Transverse colon (tissue), 4 donors: ENCODE measurements around the gene HOXB6.

Experiments used
- POLR2A ChIP-seq: fragments of 450-650 bp; IDR thresholded peaks from one replicate; pipeline ENCODE4 v1.6.1; 2016; ENCODE audit warnings: antibody characterized with exemption, mild to moderate bottlenecking, moderate library complexity
- POLR2AphosphoS5 ChIP-seq, 3 donors: sonication (generic); formaldehyde crosslinking; IDR thresholded peaks; one replicate each; pipeline ENCODE4 v1.6.1; 2016; ENCODE audit warnings: antibody characterized with exemption in 3 of 3
- TF ChIP-seq, protein P1 (sequence below), 5 experiments: fragments of 200-600 bp in 3 of 5; fragments of 450-650 bp in 2 of 5; sonication (generic) in 3 of 5; IDR thresholded peaks; 1 replicate in 2 of 5; 2 replicates in 3 of 5; pipeline ENCODE4 v1.5.1; 2016 to 2017; ENCODE audit warnings: antibody characterized with exemption in 5 of 5, inconsistent platforms in 3 of 5, mild to moderate bottlenecking in 2 of 5, moderate library complexity in 1 of 5

DNA sequence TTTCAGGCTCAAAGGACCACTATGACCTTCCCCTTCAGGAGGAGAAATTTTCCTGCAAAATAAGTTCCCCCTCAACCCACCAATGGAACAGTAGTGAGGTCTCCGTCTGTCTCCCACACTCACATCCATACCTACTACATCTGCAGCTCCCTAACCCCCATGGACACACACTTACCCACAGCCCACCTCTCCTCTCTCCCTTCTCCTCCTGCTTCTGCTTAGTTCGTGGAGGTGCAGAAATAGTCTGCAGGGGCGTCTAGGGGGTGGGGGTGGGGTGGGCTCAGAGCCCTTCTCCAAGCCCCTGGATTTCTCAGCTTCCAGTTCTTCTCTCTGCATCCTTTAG is 35.6 kb downstream of the HOXB6 start:
- TF ChIP-seq, protein P1, sequence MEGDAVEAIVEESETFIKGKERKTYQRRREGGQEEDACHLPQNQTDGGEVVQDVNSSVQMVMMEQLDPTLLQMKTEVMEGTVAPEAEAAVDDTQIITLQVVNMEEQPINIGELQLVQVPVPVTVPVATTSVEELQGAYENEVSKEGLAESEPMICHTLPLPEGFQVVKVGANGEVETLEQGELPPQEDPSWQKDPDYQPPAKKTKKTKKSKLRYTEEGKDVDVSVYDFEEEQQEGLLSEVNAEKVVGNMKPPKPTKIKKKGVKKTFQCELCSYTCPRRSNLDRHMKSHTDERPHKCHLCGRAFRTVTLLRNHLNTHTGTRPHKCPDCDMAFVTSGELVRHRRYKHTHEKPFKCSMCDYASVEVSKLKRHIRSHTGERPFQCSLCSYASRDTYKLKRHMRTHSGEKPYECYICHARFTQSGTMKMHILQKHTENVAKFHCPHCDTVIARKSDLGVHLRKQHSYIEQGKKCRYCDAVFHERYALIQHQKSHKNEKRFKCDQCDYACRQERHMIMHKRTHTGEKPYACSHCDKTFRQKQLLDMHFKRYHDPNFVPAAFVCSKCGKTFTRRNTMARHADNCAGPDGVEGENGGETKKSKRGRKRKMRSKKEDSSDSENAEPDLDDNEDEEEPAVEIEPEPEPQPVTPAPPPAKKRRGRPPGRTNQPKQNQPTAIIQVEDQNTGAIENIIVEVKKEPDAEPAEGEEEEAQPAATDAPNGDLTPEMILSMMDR (IDR thresholded peaks at IDR 0.05), result no peak
- no peak for TF ChIP-seq POLR2A
- TF ChIP-seq POLR2AphosphoS5 (IDR thresholded peaks at IDR 0.05), result no peak
